ENCODE data around the gene TBC1D10A.
"Not testable (repeated sequence)": the region's sequence is repeated elsewhere in the genome, so short reads cannot be mapped to it uniquely, and the experiment has no call there.

Gene TBC1D10A

GRCh38 chr22:30347255-30347892 is 20.6 kb upstream of the TBC1D10A start:
- DNase-seq (ENCODE audit: low read depth in 3 of 3): no peak

- DNase-seq (ENCODE audit: low read depth in 3 of 3): peak in 1 of 3 donors; percentile 41
These were observed 17.9 kb upstream of the TBC1D10A start for GRCh38 chr22:30344447-30345200.

- DNase-seq (ENCODE audit: low read depth in 3 of 3): no peak
These were observed 14.4 kb upstream of the TBC1D10A start for GRCh38 chr22:30340911-30341685.

- no peak for DNase-seq (ENCODE audit: low read depth in 3 of 3)
These were observed 12.1 kb upstream of the TBC1D10A start for GRCh38 chr22:30338802-30339201.

- DNase-seq (ENCODE audit: low read depth in 3 of 3): not testable (repeated sequence)
These were observed 11.6 kb upstream of the TBC1D10A start for GRCh38 chr22:30338341-30338740.

GRCh38 chr22:30337461-30337778 is 10.7 kb upstream of the TBC1D10A start:
- DNase-seq (ENCODE audit: low read depth in 3 of 3): no peak

GRCh38 chr22:30336752-30337460 is 10.2 kb upstream of the TBC1D10A start:
- DNase-seq (ENCODE audit: low read depth in 3 of 3): no peak

GRCh38 chr22:30335236-30335635 is 8.5 kb upstream of the TBC1D10A start:
- no peak for DNase-seq (ENCODE audit: low read depth in 3 of 3)

GRCh38 chr22:30334646-30335045 is 7.9 kb upstream of the TBC1D10A start:
- DNase-seq (ENCODE audit: low read depth in 3 of 3): no peak

GRCh38 chr22:30333707-30334087 is 7.0 kb upstream of the TBC1D10A start:
- no peak for DNase-seq (ENCODE audit: low read depth in 3 of 3)

- DNase-seq (ENCODE audit: low read depth in 3 of 3): no peak
These were observed 6.4 kb upstream of the TBC1D10A start for GRCh38 chr22:30332994-30333706.

- no peak for DNase-seq (ENCODE audit: low read depth in 3 of 3)
These were observed 5.8 kb upstream of the TBC1D10A start for GRCh38 chr22:30332551-30332950.

GRCh38 chr22:30328466-30329049 is 1.8 kb upstream of the TBC1D10A start:
- DNase-seq (ENCODE audit: low read depth in 3 of 3): no peak

GRCh38 chr22:30327864-30328345 is 1.2 kb upstream of the TBC1D10A start:
- DNase-seq (ENCODE audit: low read depth in 3 of 3): no peak

GRCh38 chr22:30326255-30326705 is 461 bp downstream of the TBC1D10A start:
- DNase-seq (ENCODE audit: low read depth in 3 of 3): no peak

GRCh38 chr22:30325724-30326254 is 952 bp downstream of the TBC1D10A start:
- DNase-seq (ENCODE audit: low read depth in 3 of 3): no peak

GRCh38 chr22:30325065-30325720 is 1.5 kb downstream of the TBC1D10A start:
- no peak for DNase-seq (ENCODE audit: low read depth in 3 of 3)

GRCh38 chr22:30324014-30324730 is 2.6 kb downstream of the TBC1D10A start:
- DNase-seq (ENCODE audit: low read depth in 3 of 3): no peak

- DNase-seq (ENCODE audit: low read depth in 3 of 3): no peak
These were observed 3.5 kb downstream of the TBC1D10A start for GRCh38 chr22:30323246-30323645.

Data from stimulated activated CD4-positive, alpha-beta T cell treated with anti-CD3 and anti-CD28 coated beads, TNF-alpha, amount 100 ng/mL, for 48 hours (primary cell).